WTC11 (cell line): ENCODE data around the gene NCOA3. TPM values are rescaled to one million over a fixed set of nuclear protein-coding genes. Genes with fewer than 3 reads are reported as not detected.

Experiments used
- ATAC-seq: fragments of 200-7000 bp; cut with Tn5 transposase; 2 replicates; pipeline ENCODE4 v1.10.0; 2021; ENCODE audit warnings: mild to moderate bottlenecking, moderate library complexity
- CTCF ChIA-PET: fragments of 300-600 bp; sonication (Branson Sonifier 250); formaldehyde crosslinking; loops from one replicate; lab custom pipeline; 2021; ENCODE audit warnings: antibody characterized with exemption; lab: Charles Lee
- POLR2A ChIA-PET: fragments of 350-600 bp; sonication (Branson Sonifier 250); formaldehyde crosslinking; loops from one replicate; lab custom pipeline; 2021; ENCODE audit warnings: antibody characterized with exemption; lab: Charles Lee
- DNase-seq: peaks from one replicate; pipeline ENCODE4 v3.0.0; 2021; ENCODE audit warnings: low spot score
- H3K27ac Mint-ChIP-seq: 2 replicates; pipeline ENCODE4 v1.8.0; 2021; ENCODE audit warnings: mixed read lengths
- H3K27me3 Mint-ChIP-seq: 2 replicates; pipeline ENCODE4 v1.8.0; 2021; ENCODE audit warnings: low read depth, mild to moderate bottlenecking, moderate library complexity, mixed read lengths
- H3K36me3 Mint-ChIP-seq: 2 replicates; pipeline ENCODE4 v1.8.0; 2021; ENCODE audit warnings: mixed read lengths
- H3K4me1 Mint-ChIP-seq: 2 replicates; pipeline ENCODE4 v1.8.0; 2022; ENCODE audit warnings: mixed read lengths
- H3K4me3 Mint-ChIP-seq: 2 replicates; pipeline ENCODE4 v1.8.0; 2021; ENCODE audit warnings: mild to moderate bottlenecking, moderate library complexity, mixed read lengths
- H3K9me3 Mint-ChIP-seq: 2 replicates; pipeline ENCODE4 v1.8.0; 2021; ENCODE audit warnings: mixed read lengths
- ETV6 ChIP-seq: sonication (generic); formaldehyde crosslinking; IDR thresholded peaks from 2 replicates; pipeline ENCODE4 v1.8.1; 2022; ENCODE audit warnings: mild to moderate bottlenecking, missing genetic modification reagents
- GABPB1 ChIP-seq: sonication (generic); formaldehyde crosslinking; IDR thresholded peaks from 2 replicates; pipeline ENCODE4 v1.8.1; 2023; ENCODE audit warnings: mild to moderate bottlenecking, missing genetic modification reagents
- MXD4 ChIP-seq: fragments of 250-450 bp; sonication (Bioruptor Pico); IDR thresholded peaks from 2 replicates; pipeline ENCODE4 v1.8.0; 2021; ENCODE audit warnings: mild to moderate bottlenecking, moderate library complexity, borderline replicate concordance
- NFE2L1 ChIP-seq: sonication (generic); formaldehyde crosslinking; IDR thresholded peaks from 2 replicates; pipeline ENCODE4 v1.8.1; 2023; ENCODE audit warnings: missing genetic modification reagents
- NR3C1 ChIP-seq: sonication (generic); formaldehyde crosslinking; conservative IDR thresholded peaks from 2 replicates; pipeline ENCODE4 v1.8.1; 2023; ENCODE audit warnings: low read depth, mild to moderate bottlenecking, missing genetic modification reagents
- TP53 ChIP-seq: sonication (generic); formaldehyde crosslinking; IDR thresholded peaks from 2 replicates; pipeline ENCODE4 v1.8.1; 2023; ENCODE audit warnings: mild to moderate bottlenecking, missing genetic modification reagents
- ZNF219 ChIP-seq: sonication (generic); formaldehyde crosslinking; IDR thresholded peaks from 2 replicates; pipeline ENCODE4 v1.8.0; 2023; ENCODE audit warnings: missing genetic modification reagents, mild to moderate bottlenecking, borderline replicate concordance
- ZNF317 ChIP-seq: sonication (generic); formaldehyde crosslinking; IDR thresholded peaks from 2 replicates; pipeline ENCODE4 v1.8.1; 2023; ENCODE audit warnings: low read depth, mild to moderate bottlenecking, moderate library complexity, missing genetic modification reagents, borderline replicate concordance
- ZNF512 ChIP-seq: sonication (generic); formaldehyde crosslinking; IDR thresholded peaks from 2 replicates; pipeline ENCODE4 v1.8.1; 2022; ENCODE audit warnings: missing genetic modification reagents, borderline replicate concordance
- total RNA-seq: library from RNA; stranded (reverse); gene quantifications from 3 replicates; pipeline ENCODE4 v1.2.3, GENCODE V29; 2021
- TF ChIP-seq, protein P1 (sequence below): fragments of 200-600 bp; IDR thresholded peaks from 2 replicates; pipeline ENCODE4 v1.8.0; 2022; ENCODE audit warnings: antibody characterized with exemption
- TF ChIP-seq, protein P2 (sequence below): sonication (generic); formaldehyde crosslinking; IDR thresholded peaks from 2 replicates; pipeline ENCODE4 v1.8.1; 2023; ENCODE audit warnings: mild to moderate bottlenecking, missing genetic modification reagents

Gene NCOA3
- total RNA-seq, 1 experiment from 2014 or later, result 25.2 TPM

- no peaks in the 10 kb centered on the region for H3K27me3 Mint-ChIP-seq
- no peak overlapping the region for H3K4me3 Mint-ChIP-seq
- POLR2A ChIA-PET, result no interaction called here
- CTCF ChIA-PET, result interaction anchor here (0.5 to 3.9 kb wide), 9 partner anchors 9 to 488 kb away, joined by 3 to 53 read pairs (median 5); no protein-coding TSS in a partner anchor
- H3K9me3 Mint-ChIP-seq, result no peaks in the 10 kb centered on the region
- H3K27ac Mint-ChIP-seq, result no peak overlapping the region
- TF ChIP-seq NR3C1 (CRISPR knock-in tag), result no peak
- no peak for TF ChIP-seq MXD4 (CRISPR knock-in tag)
- TF ChIP-seq ZNF219 (CRISPR knock-in tag), result no peak
- TF ChIP-seq ETV6, result no peak
- no peak for TF ChIP-seq ZNF317 (CRISPR knock-in tag)
- TF ChIP-seq, all 79 proteins: peak for 0
- no peak for DNase-seq
- no peak for ATAC-seq
- Mint-ChIP-seq H3K36me3 (0 out of 2 replicates have a peak, but pooled peaks cover 3% of the 10 kb centered on the region), H3K4me1 (peaks cover 19% of the 10 kb centered on the region)
Observed at GRCh38 chr20:47662483-47663353, 161.0 kb downstream of the NCOA3 start.

- DNase-seq (peak; percentile 93), ATAC-seq (peak; percentile 88)
- Mint-ChIP-seq H3K27me3 (no peaks in the 10 kb centered on the region), H3K36me3 (0 out of 2 replicates have a peak, but pooled peaks cover 3% of the 10 kb centered on the region), H3K9me3 (no peaks in the 10 kb centered on the region), H3K27ac (peak overlapping the region; percentile 41; the same call in 1 of the 2 replicates), H3K4me3 (no peak overlapping the region), H3K4me1 (peaks cover 19% of the 10 kb centered on the region)
- POLR2A ChIA-PET, result no interaction called here
- TF ChIP-seq, protein P1, sequence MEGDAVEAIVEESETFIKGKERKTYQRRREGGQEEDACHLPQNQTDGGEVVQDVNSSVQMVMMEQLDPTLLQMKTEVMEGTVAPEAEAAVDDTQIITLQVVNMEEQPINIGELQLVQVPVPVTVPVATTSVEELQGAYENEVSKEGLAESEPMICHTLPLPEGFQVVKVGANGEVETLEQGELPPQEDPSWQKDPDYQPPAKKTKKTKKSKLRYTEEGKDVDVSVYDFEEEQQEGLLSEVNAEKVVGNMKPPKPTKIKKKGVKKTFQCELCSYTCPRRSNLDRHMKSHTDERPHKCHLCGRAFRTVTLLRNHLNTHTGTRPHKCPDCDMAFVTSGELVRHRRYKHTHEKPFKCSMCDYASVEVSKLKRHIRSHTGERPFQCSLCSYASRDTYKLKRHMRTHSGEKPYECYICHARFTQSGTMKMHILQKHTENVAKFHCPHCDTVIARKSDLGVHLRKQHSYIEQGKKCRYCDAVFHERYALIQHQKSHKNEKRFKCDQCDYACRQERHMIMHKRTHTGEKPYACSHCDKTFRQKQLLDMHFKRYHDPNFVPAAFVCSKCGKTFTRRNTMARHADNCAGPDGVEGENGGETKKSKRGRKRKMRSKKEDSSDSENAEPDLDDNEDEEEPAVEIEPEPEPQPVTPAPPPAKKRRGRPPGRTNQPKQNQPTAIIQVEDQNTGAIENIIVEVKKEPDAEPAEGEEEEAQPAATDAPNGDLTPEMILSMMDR, result peak; percentile 98
- no peak for TF ChIP-seq ZNF512 (CRISPR knock-in tag)
- CTCF ChIA-PET, result interaction anchor here (0.6 to 3.9 kb wide), 39 partner anchors 8 to 957 kb away, joined by 3 to 53 read pairs (median 5); partner anchors contain the start of gene SULF2
Observed at GRCh38 chr20:47663354-47664067, 161.8 kb downstream of the NCOA3 start.

DNA sequence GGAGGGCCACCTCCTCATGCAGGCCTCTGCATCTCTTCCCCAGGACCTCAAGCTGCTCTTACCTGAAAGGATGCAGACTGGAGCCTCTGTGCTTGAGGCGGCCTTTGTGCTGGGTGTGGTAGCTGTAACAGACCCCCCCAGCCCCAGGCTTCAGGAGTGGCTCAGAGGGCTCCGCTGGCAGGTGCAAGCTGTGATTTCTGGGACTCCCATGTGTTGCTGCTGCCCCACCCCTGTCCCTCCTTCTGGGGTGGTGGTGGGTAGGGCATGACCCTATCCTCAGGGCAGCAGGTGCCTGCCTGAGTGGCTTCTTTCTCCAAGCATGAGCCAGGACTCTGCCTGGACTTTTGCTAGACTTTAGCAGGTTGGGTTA, 162.4 kb downstream of the NCOA3 start:
- no peak for TF ChIP-seq NFE2L1 (CRISPR knock-in tag)
- TF ChIP-seq TP53, result no peak
- TF ChIP-seq, protein P2, sequence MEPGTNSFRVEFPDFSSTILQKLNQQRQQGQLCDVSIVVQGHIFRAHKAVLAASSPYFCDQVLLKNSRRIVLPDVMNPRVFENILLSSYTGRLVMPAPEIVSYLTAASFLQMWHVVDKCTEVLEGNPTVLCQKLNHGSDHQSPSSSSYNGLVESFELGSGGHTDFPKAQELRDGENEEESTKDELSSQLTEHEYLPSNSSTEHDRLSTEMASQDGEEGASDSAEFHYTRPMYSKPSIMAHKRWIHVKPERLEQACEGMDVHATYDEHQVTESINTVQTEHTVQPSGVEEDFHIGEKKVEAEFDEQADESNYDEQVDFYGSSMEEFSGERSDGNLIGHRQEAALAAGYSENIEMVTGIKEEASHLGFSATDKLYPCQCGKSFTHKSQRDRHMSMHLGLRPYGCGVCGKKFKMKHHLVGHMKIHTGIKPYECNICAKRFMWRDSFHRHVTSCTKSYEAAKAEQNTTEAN, result no peak
- no peak for TF ChIP-seq ZNF317 (CRISPR knock-in tag)
- no peak for TF ChIP-seq GABPB1 (CRISPR knock-in tag)
- CTCF ChIA-PET, result interaction anchor here (0.6 to 3.9 kb wide), 36 partner anchors 8 to 957 kb away, joined by 3 to 53 read pairs (median 5); partner anchors contain the start of gene SULF2
- H3K4me3 Mint-ChIP-seq, result no peak overlapping the region
- no peaks in the 10 kb centered on the region for H3K27me3 Mint-ChIP-seq
- ATAC-seq, result peak; percentile 14
- no peak for DNase-seq
- 0 out of 2 replicates have a peak, but pooled peaks cover 3% of the 10 kb centered on the region for H3K36me3 Mint-ChIP-seq
- H3K27ac Mint-ChIP-seq, result 0 out of 2 replicates have a peak overlapping the region, but pooled peaks have one; percentile 41
- peaks cover 19% of the 10 kb centered on the region for H3K4me1 Mint-ChIP-seq
- H3K9me3 Mint-ChIP-seq, result no peaks in the 10 kb centered on the region
- POLR2A ChIA-PET, result no interaction called here
